IMR-90 (cell line): ENCODE measurements around the gene FGF3. TPM values are rescaled to one million over a fixed set of nuclear protein-coding genes. Genes with fewer than 3 reads are reported as not detected.

Experiments
- ATAC-seq: fragments of 200-7000 bp; cut with Tn5 transposase; 2 replicates; pipeline ENCODE4 v1.9.1; 2020; ENCODE audit warnings: low read depth, mild to moderate bottlenecking, moderate library complexity
- BruUV-seq: library from RNA; stranded (reverse); fragments of 400-500 nt; replicated peaks from 2 replicates; lab custom pipeline; 2021; lab: Mats Ljungman, UMichigan
- CTCF ChIA-PET: fragments of 300-600 bp; formaldehyde crosslinking; extraction: SDS; loops from one replicate; lab custom pipeline; 2021; ENCODE audit warnings: antibody characterized with exemption; lab: Yijun Ruan, JAX
- POLR2A ChIA-PET: fragments of 300-600 bp; sonication (Branson Sonifier 250); formaldehyde crosslinking; loops from one replicate; lab custom pipeline; 2022; ENCODE audit warnings: antibody characterized with exemption; ENCODE audit not compliant: unreplicated experiment; lab: Charles Lee
- DNase-seq: peaks from one replicate; pipeline ENCODE4 v3.0.0; 2013
- H2AFZ ChIP-seq: replicated peaks from 2 replicates; pipeline ENCODE3; 2013; ENCODE audit warnings: low read length, mild to moderate bottlenecking; ENCODE audit not compliant: poor library complexity
- H2AK5ac ChIP-seq: 2 replicates; pipeline ENCODE4 v1.6.1; 2013; ENCODE audit warnings: low read depth, low read length, inconsistent platforms
- H2AK9ac ChIP-seq: replicated peaks from 2 replicates; pipeline ENCODE3; 2013; ENCODE audit warnings: mild to moderate bottlenecking, low read depth, low read length, moderate library complexity; ENCODE audit not compliant: poor library complexity
- H2BK120ac ChIP-seq: 2 replicates; pipeline ENCODE4 v1.6.1; 2013; ENCODE audit warnings: low read depth, low read length, inconsistent platforms
- H2BK15ac ChIP-seq: 3 replicates; pipeline ENCODE4 v1.6.1; 2013; ENCODE audit warnings: low read depth, low read length, inconsistent platforms
- H2BK20ac ChIP-seq: 2 replicates; pipeline ENCODE4 v1.6.1; 2013; ENCODE audit warnings: low read depth, mild to moderate bottlenecking, inconsistent platforms, low read length, moderate library complexity
- H2BK5ac ChIP-seq: 2 replicates; pipeline ENCODE4 v1.6.1; 2013; ENCODE audit warnings: mild to moderate bottlenecking, low read depth, low read length, inconsistent platforms; ENCODE audit not compliant: poor library complexity, severe bottlenecking
- H3K14ac ChIP-seq: replicated peaks from 2 replicates; pipeline ENCODE4 v1.6.1; 2013; ENCODE audit warnings: low read depth, low read length, inconsistent platforms
- H3K18ac ChIP-seq: 2 replicates; pipeline ENCODE4 v1.6.1; 2013; ENCODE audit warnings: low read depth, low read length, control low read depth
- H3K23ac ChIP-seq: 2 replicates; pipeline ENCODE4 v1.6.1; 2013; ENCODE audit warnings: low read depth, low read length, inconsistent platforms
- H3K27ac ChIP-seq: 2 replicates; pipeline ENCODE4 v1.5.1; 2013; ENCODE audit warnings: mild to moderate bottlenecking, control low read depth, low read length; ENCODE audit not compliant: insufficient read depth
- H3K27me3 ChIP-seq: 2 replicates; pipeline ENCODE4 v1.6.1; 2013; ENCODE audit warnings: low read length; ENCODE audit not compliant: control insufficient read depth, insufficient read depth
- H3K36me3 ChIP-seq: 2 replicates; pipeline ENCODE4 v1.6.1; 2013; ENCODE audit warnings: low read length, mixed read lengths; ENCODE audit not compliant: control insufficient read depth, insufficient read depth
- H3K4ac ChIP-seq: 2 replicates; pipeline ENCODE4 v1.6.1; 2013; ENCODE audit warnings: low read depth, low read length, inconsistent platforms
- H3K4me1 ChIP-seq: 2 replicates; pipeline ENCODE4 v1.6.1; 2013; ENCODE audit warnings: low read length, mixed read lengths; ENCODE audit not compliant: control insufficient read depth, insufficient read depth
- H3K4me2 ChIP-seq: 2 replicates; pipeline ENCODE4 v1.6.1; 2013; ENCODE audit warnings: low read depth, mild to moderate bottlenecking, control low read depth, low read length, moderate library complexity
- H3K4me3 ChIP-seq: 2 replicates; pipeline ENCODE4 v1.5.1; 2013; ENCODE audit warnings: low read depth, mild to moderate bottlenecking, control low read depth, low read length, moderate library complexity; ENCODE audit not compliant: insufficient read depth
- H3K56ac ChIP-seq: 2 replicates; pipeline ENCODE4 v1.6.1; 2013; ENCODE audit warnings: low read length, inconsistent platforms; ENCODE audit not compliant: insufficient read depth; ENCODE audit errors: extremely low read depth
- H3K79me1 ChIP-seq, 2 experiments: 2 replicates each; pipeline ENCODE4 v1.6.1; 2013; ENCODE audit warnings: low read length in 2 of 2, inconsistent platforms in 1 of 2, low read depth in 1 of 2
- H3K9ac ChIP-seq: 2 replicates; pipeline ENCODE4 v1.6.1; 2013; ENCODE audit warnings: low read depth, low read length, control low read depth
- H3K9me1 ChIP-seq: 2 replicates; pipeline ENCODE4 v1.6.1; 2013; ENCODE audit warnings: low read length, inconsistent platforms; ENCODE audit not compliant: insufficient read depth
- H3K9me3 ChIP-seq: 2 replicates; pipeline ENCODE4 v1.6.1; 2013; ENCODE audit warnings: low read length; ENCODE audit not compliant: control insufficient read depth, insufficient read depth
- H4K20me1 ChIP-seq: 2 replicates; pipeline ENCODE4 v1.6.1; 2013; ENCODE audit warnings: low read length, inconsistent platforms; ENCODE audit not compliant: insufficient read depth
- H4K5ac ChIP-seq: 2 replicates; pipeline ENCODE4 v1.6.1; 2013; ENCODE audit warnings: mild to moderate bottlenecking, low read depth, low read length, control low read depth
- H4K8ac ChIP-seq, 2 experiments: 2 replicates each; pipeline ENCODE4 v1.6.1; 2013; ENCODE audit warnings: low read depth in 2 of 2, low read length in 2 of 2, control low read depth in 1 of 2, inconsistent platforms in 1 of 2
- H4K91ac ChIP-seq: 2 replicates; pipeline ENCODE4 v1.6.1; 2013; ENCODE audit warnings: low read depth, low read length, inconsistent platforms; ENCODE audit not compliant: insufficient read depth
- MAFK ChIP-seq: IDR thresholded peaks from 2 replicates; pipeline ENCODE4 v1.6.1; 2012; ENCODE audit warnings: low read depth, low read length, improper control_type of control experiment
- WGBS, 2 experiments: methylation state at CpG; one replicate each; pipeline versions ENCODE4 v1.1.5 to v1.1.7; 2013; ENCODE audit warnings: missing lambda C conversion rate in 2 of 2; ENCODE audit not compliant: insufficient read length in 1 of 2; ENCODE audit errors: extremely low coverage in 2 of 2; 5-methylcytosine and 5-hydroxymethylcytosine counted together
- dilution Hi-C: fragments of 300-500 bp; cut with HindIII; formaldehyde crosslinking; loops from one replicate; pipeline ENCODE4 v1.14.3; 2018; ENCODE audit warnings: low sequenced_read_pairs; ENCODE audit not compliant: unreplicated experiment
- in situ Hi-C: fragments of 300-500 bp; cut with MboI; formaldehyde crosslinking; loops from 3 replicates; pipeline ENCODE4 v1.14.3; 2019; ENCODE audit warnings: low sequenced_read_pairs, inconsistent platforms, mixed read lengths
- intact Hi-C: fragments of 100-400 bp; cut with micrococcal nuclease; formaldehyde crosslinking; loops from 2 replicates; pipeline ENCODE4 v1.10.0; 2022
- polyA plus RNA-seq, 3 experiments: library from polyadenylated mRNA; depleted of rRNA; stranded (reverse); fragments of >200 nt; gene quantifications; 2 replicates each; pipeline ENCODE4 v1.2.3, GENCODE V29; 2012; ENCODE audit warnings: low replicate concordance in 1 of 3
- total RNA-seq: library from RNA; depleted of rRNA; stranded (reverse); fragments of >200 nt; gene quantifications from 2 replicates; pipeline ENCODE4 v1.2.3, GENCODE V29; 2012

FGF3 gene
- total and polyA plus RNA-seq, 2 of the 4 experiments (the other 2 are of a cell fraction): not detected

DNA sequence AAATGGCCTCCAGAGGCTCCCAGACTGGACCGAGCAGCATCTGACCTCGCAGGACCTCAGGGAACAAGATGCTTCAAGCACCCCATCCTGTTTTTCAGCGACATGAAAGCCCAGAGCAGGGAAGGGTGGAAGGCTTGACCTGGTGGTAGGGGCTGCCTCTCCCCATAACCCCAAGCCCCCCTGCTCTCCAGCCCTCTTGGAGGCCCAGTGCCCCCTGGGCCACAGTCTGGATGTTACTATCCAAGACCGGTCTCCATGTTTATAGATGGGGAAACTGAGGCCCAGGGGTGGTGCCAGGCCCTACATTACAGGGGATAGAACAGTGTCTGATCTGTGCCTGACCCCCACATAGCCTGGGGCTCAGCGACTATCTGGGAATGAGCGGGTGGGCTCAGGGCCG lies 7.0 kb downstream of the FGF3 start:
- no peak overlapping the region for H3K23ac ChIP-seq
- no peaks in the 10 kb centered on the region; the same call in 1 of the 2 replicates for H3K4me1 ChIP-seq
- no peak overlapping the region for H2AFZ ChIP-seq
- WGBS, 2 experiments: 80% methylated on average over 3 of the region's 7 CpGs; no CpG with 5 or more reads in 1 of the 2 experiments
- H4K8ac ChIP-seq: no peak overlapping the region
- no peak overlapping the region for H3K9ac ChIP-seq
- peaks cover 3% of the 10 kb centered on the region; the same call in 1 of the 2 replicates for H4K20me1 ChIP-seq
- DNase-seq (no peak), ATAC-seq (no peak)
- TF ChIP-seq MAFK: no peak
- H2BK15ac ChIP-seq: no peak overlapping the region
- H3K4ac ChIP-seq: no peak overlapping the region
- H2AK9ac ChIP-seq: no peak overlapping the region
- peaks cover 52% of the 10 kb centered on the region for H3K27me3 ChIP-seq
- H2BK5ac ChIP-seq: no peak overlapping the region
- dilution Hi-C loops (no loop called here), intact Hi-C loops (no loop called here), in situ Hi-C loops (no loop called here)
- H3K4me2 ChIP-seq: no peak overlapping the region
- ChIA-PET POLR2A (no interaction called here), CTCF (no interaction called here)
- H4K91ac ChIP-seq: no peak overlapping the region
- no peak overlapping the region for H3K18ac ChIP-seq
- H2BK120ac ChIP-seq: no peak overlapping the region
- no peak overlapping the region for H2BK20ac ChIP-seq
- no peak overlapping the region for H3K27ac ChIP-seq
- no peaks in the 10 kb centered on the region for H3K36me3 ChIP-seq
- H3K9me3 ChIP-seq: peaks cover 2% of the 10 kb centered on the region; the same call in 1 of the 2 replicates
- no peak overlapping the region for H2AK5ac ChIP-seq
- no peak overlapping the region for H3K56ac ChIP-seq
- no peaks in the 10 kb centered on the region for H3K79me1 ChIP-seq
- BruUV-seq: no TSS peak
- H4K5ac ChIP-seq: no peak overlapping the region
- H3K4me3 ChIP-seq: no peak overlapping the region
- no peak overlapping the region for H3K14ac ChIP-seq
- H3K9me1 ChIP-seq: no peaks in the 10 kb centered on the region
